Lower lobe of right lung (tissue), 2 donors: ENCODE data around the gene PLEKHJ1. TPM values are rescaled to one million over a fixed set of nuclear protein-coding genes. Genes with fewer than 3 reads are reported as not detected.

Experiments
- ATAC-seq, 2 donors: fragments of 200-7000 bp; cut with Tn5 transposase; one replicate each; pipeline ENCODE4 v1.9.1; 2020 to 2022; ENCODE audit warnings: mild to moderate bottlenecking in 2 of 2, moderate library complexity in 2 of 2
- DNase-seq: peaks from one replicate; pipeline ENCODE4 v3.0.0-alpha.2; 2020
- H3K27ac ChIP-seq: fragments of 200-600 bp; one replicate; pipeline ENCODE4 v1.8.0; 2022
- H3K27me3 ChIP-seq: fragments of 200-600 bp; one replicate; pipeline ENCODE4 v1.8.0; 2022; ENCODE audit warnings: low read depth
- H3K36me3 ChIP-seq: fragments of 200-600 bp; one replicate; pipeline ENCODE4 v1.8.0; 2022; ENCODE audit warnings: mild to moderate bottlenecking
- H3K4me1 ChIP-seq: fragments of 200-600 bp; one replicate; pipeline ENCODE4 v1.8.0; 2022
- H3K4me3 ChIP-seq: fragments of 200-600 bp; one replicate; pipeline ENCODE4 v1.8.0; 2022; ENCODE audit warnings: mild to moderate bottlenecking
- H3K9me3 ChIP-seq: fragments of 200-600 bp; one replicate; pipeline ENCODE4 v1.8.0; 2022
- intact Hi-C: fragments of 100-400 bp; cut with DNase I; formaldehyde crosslinking; loops from one replicate; pipeline ENCODE4 v1.11.0; 2022
- total RNA-seq: library from RNA; stranded (reverse); fragmentation: NEBNext Ultra II Directional; extraction: Animal tissue kit (Norgen Biotek cat#: 25700); gene quantifications from one replicate; pipeline ENCODE4 v1.2.1, GENCODE V29; 2021
- TF ChIP-seq, protein P1 (sequence below): fragments of 200-600 bp; IDR thresholded peaks from one replicate; pipeline ENCODE4 v1.8.0; 2022; ENCODE audit warnings: antibody characterized with exemption, mild to moderate bottlenecking
- donor health status: DM: no; HTN: yes; CAD: no; lungs with severe emphysema.

Gene PLEKHJ1
- total RNA-seq, 1 donor from 2014 or later, result 52.0 TPM

DNA sequence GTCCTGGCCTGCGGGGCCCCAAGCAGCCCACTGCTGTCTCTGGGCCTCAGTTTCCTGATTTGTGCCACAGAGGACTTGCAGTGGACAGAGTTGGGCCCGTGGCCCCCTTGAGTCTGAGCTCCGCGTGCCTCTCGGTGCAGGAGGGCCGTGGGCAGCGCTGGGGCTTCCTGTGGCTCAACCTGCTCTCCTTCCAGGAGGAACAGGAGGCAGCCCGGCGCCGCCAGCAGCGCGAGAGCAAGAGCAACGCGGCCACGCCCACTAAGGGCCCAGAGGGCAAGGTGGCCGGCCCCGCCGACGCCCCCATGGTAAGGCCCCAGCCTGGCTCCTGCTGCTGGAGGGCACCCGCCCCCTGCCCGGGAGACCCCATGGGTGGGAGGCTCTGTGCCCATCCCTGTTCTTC lies 25.9 kb downstream of the PLEKHJ1 start:
- Histone ChIP-seq H3K36me3 (peaks cover 89% of the 10 kb centered on the region), H3K4me3 (no peak overlapping the region), H3K9me3 (no peaks in the 10 kb centered on the region), H3K27ac (no peak overlapping the region), H3K4me1 (peaks cover 19% of the 10 kb centered on the region), H3K27me3 (no peaks in the 10 kb centered on the region)
- intact Hi-C loops, result no loop called here
- DNase-seq (no peak), ATAC-seq (no peak)
- TF ChIP-seq, protein P1, sequence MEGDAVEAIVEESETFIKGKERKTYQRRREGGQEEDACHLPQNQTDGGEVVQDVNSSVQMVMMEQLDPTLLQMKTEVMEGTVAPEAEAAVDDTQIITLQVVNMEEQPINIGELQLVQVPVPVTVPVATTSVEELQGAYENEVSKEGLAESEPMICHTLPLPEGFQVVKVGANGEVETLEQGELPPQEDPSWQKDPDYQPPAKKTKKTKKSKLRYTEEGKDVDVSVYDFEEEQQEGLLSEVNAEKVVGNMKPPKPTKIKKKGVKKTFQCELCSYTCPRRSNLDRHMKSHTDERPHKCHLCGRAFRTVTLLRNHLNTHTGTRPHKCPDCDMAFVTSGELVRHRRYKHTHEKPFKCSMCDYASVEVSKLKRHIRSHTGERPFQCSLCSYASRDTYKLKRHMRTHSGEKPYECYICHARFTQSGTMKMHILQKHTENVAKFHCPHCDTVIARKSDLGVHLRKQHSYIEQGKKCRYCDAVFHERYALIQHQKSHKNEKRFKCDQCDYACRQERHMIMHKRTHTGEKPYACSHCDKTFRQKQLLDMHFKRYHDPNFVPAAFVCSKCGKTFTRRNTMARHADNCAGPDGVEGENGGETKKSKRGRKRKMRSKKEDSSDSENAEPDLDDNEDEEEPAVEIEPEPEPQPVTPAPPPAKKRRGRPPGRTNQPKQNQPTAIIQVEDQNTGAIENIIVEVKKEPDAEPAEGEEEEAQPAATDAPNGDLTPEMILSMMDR, result no peak

DNA sequence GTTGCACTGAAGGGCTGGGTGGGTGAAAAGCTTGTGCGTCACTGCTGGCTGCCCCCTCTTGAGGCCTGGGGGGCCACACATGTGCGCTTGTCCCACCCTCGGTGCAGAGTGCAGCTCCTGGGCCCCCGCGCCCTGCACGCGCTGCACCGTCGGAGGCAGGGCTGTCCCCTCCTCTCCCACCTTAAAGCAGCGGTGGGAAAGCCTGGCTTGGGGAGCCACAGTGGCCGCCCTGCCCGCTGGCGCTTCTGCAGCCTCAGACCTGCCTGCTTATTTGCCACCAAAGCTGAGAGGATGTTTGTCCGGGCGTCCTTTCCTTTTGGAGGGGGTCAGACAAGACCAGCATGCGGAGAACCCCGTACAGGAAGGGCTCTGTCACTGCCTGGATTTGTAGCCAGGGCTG lies 26.7 kb downstream of the PLEKHJ1 start:
- intact Hi-C loops, result no loop called here
- TF ChIP-seq, protein P1, result no peak
- DNase-seq (no peak), ATAC-seq (no peak)
- peaks cover 88% of the 10 kb centered on the region for H3K36me3 ChIP-seq
- peaks cover 19% of the 10 kb centered on the region for H3K4me1 ChIP-seq
- H3K27ac ChIP-seq, result no peak overlapping the region
- H3K9me3 ChIP-seq, result no peaks in the 10 kb centered on the region
- no peak overlapping the region for H3K4me3 ChIP-seq
- no peaks in the 10 kb centered on the region for H3K27me3 ChIP-seq

DNA sequence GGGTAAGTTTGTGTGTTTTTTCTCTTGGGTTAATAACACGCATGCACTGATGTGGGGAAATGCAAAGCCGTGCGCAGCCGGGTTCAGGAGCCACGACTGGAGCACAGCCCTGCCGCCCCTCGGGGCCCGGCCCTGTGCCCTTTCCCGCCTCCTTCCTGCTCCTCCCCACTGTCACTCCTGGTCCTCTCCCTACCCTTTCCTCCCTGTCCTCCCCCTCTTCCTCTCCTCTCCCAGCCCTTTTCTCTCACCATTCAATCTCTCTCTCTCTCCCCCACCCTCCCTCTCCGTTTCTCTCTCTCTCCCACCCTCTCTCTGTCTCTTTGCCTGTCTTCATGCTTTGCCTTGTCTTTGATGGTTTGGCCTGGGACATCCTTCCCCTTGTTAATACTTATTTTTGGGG lies 27.2 kb downstream of the PLEKHJ1 start:
- H3K4me3 ChIP-seq, result no peak overlapping the region
- TF ChIP-seq, protein P1, result no peak
- H3K27ac ChIP-seq, result no peak overlapping the region
- intact Hi-C loops, result no loop called here
- no peak for DNase-seq
- peaks cover 86% of the 10 kb centered on the region for H3K36me3 ChIP-seq
- H3K27me3 ChIP-seq, result no peaks in the 10 kb centered on the region
- no peaks in the 10 kb centered on the region for H3K9me3 ChIP-seq
- no peak for ATAC-seq
- H3K4me1 ChIP-seq, result peaks cover 19% of the 10 kb centered on the region

DNA sequence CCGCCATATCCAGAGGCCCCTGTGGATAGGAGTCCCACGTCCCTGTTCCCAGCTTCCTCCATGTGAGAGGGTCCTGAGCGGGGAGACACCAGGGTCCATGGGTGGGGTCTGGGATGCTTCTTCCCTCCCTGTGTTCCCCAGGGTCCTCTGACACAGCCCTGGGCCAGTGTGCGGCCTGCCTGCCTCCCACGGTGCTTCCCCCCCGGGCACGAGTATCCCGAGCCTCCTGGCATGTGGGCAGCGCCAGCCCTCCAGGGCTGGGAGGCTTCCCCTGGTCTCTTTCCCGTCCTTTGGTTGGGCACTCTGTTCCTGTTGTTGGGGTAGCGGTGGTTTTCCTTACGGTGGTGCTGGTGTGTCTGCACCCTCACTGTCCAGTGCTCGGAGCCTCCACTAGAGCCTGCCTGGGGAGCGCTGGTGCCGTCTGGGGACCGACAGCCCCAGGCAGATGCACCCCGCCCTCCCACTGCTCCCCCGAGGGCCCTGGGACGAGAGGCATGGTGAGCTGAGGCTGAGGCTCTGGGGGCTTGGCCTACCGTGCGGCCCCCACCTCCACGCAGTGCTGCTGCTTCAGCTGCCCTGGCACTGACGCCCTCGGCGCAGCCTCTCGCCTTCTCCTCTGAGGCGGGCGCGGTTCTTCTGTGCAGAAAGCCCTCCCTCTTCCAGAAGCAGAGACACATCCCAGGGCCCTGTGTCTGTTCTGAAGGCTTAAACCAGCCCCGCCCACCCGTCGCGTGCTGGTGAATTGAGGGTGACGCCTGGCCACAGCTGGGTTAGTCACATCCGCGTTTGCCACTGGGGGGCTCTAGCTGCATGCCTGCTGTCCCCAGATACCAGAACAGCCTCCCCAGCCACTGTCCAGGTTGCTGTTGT lies 27.9 kb downstream of the PLEKHJ1 start:
- Histone ChIP-seq H3K27ac (no peak overlapping the region), H3K9me3 (no peaks in the 10 kb centered on the region), H3K4me1 (peaks cover 19% of the 10 kb centered on the region), H3K36me3 (peaks cover 86% of the 10 kb centered on the region), H3K4me3 (no peak overlapping the region), H3K27me3 (no peaks in the 10 kb centered on the region)
- no peak for ATAC-seq
- TF ChIP-seq, protein P1, result peak; percentile 22
- intact Hi-C loops, result no loop called here
- no peak for DNase-seq

DNA sequence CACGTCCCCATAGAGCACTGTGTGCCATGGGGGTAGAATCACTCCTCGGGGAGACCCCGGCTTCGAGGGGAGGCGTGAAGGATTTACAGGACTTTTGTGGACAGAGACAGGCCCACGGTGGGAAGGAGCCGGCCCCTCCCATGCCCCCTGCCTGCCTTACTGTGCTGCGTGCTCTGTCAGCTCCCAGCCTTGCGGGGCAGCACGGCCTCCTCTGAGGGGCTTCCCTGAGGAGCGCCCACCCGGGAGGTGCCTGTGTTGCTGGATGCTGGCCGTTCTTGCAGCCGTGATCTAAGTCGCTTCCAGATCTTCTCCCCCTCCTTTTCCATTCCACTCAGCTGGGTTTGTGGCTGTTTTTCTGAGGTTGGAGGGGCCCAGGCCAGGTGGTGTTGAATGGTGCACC lies 29.1 kb downstream of the PLEKHJ1 start:
- Histone ChIP-seq H3K4me1 (peaks cover 13% of the 10 kb centered on the region), H3K4me3 (no peak overlapping the region), H3K27me3 (no peaks in the 10 kb centered on the region), H3K9me3 (no peaks in the 10 kb centered on the region), H3K36me3 (peaks cover 85% of the 10 kb centered on the region), H3K27ac (no peak overlapping the region)
- no peak for ATAC-seq
- TF ChIP-seq, protein P1, result no peak
- intact Hi-C loops, result no loop called here
- no peak for DNase-seq
